HG03139 (cell line): ENCODE measurements around the gene RARG.
"Not testable (repeated sequence)": the region's sequence is repeated elsewhere in the genome, so short reads cannot be mapped to it uniquely, and the experiment has no call there.

ENCODE experiments used
- ATAC-seq: cut with Tn5 transposase; IDR thresholded peaks from one replicate; pipeline ENCODE4 v1.9.1; 2021; ENCODE audit not compliant: unreplicated experiment

The RARG gene

DNA sequence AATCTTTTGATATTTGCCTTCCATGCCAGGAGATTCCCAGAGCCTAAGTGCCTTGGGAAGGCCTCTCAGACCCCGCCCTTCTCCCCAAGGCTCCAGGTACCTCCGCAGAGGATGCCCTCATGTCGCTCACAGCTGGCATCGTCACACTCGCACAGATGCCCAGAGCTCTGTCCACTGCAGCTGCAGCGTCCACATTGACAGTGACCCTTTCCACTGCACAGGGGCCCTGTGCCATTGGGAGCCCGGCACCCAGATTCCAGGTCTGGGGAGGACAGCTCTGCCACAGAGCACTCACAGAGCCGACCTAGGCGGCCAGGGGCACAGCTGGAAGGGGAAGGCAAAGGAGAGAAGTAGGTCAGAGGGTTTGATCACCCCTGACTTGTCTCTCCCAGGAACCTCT, 39.0 kb downstream of the RARG start:
- ATAC-seq: no peak

- ATAC-seq: no peak
These were observed 39.4 kb downstream of the RARG start for GRCh38 chr12:53192531-53193021.

DNA sequence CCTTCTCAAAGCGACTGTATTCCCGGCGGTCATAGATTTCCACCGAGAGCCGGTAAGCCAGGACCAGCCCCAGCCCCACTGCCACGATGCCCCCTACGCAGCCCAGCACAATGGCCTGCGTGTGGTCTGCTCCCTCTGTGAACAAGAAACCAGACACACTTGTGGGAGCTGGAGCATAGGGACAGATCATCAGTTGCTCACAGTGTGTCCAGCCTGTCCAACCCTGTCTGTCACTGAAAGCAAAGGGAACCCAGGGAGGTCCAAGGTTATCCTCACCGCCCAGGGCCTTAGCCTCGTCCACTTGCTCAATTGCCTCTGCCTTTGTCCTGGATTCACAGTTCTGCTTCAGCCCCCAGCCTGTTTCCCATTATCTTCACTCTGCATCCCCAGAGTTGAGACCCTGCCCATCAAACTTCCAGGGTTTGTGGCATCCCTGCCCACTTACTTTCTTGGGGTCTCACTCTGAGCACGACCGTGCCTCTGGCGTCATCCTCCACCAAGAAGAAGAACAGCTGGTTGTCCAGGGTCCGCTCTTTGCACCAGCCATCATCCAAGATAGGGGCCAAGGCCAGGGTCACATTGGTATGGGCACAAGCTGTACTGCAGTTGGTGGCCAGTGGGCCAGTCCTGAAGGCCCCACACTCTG, 40.0 kb downstream of the RARG start:
- no peak for ATAC-seq

- ATAC-seq: no peak
These were observed 40.7 kb downstream of the RARG start for GRCh38 chr12:53191096-53191884.

DNA sequence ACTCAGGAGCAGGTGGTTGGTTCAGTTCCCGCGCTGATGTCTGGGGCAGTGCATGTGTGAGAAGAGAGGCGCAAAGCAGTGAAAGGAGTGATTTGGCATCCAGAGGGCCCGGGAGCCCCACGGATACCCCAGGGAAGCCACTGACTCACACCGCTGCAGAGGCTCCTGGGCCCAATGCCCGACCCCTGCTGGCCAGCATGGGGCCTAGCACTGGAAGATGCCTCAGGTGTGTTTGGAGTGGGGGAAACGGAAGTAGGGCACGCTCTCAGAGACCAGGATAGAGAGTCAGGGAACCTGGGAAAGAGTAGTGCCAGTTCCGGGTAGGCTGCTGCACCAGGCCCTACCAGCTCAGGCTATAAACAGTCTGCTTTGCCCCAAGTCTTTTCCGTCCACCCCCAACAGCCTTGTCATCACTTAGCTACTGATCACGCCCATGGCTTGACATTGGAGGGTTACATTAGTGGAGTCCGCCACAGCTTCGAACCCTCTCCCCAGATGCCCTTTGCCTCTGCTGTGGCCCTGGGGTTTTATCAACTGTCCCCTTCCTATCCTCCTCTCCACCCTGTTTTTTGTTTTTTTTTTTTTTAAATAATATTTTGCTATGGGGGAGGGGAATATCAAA, 41.8 kb downstream of the RARG start:
- no peak for ATAC-seq

DNA sequence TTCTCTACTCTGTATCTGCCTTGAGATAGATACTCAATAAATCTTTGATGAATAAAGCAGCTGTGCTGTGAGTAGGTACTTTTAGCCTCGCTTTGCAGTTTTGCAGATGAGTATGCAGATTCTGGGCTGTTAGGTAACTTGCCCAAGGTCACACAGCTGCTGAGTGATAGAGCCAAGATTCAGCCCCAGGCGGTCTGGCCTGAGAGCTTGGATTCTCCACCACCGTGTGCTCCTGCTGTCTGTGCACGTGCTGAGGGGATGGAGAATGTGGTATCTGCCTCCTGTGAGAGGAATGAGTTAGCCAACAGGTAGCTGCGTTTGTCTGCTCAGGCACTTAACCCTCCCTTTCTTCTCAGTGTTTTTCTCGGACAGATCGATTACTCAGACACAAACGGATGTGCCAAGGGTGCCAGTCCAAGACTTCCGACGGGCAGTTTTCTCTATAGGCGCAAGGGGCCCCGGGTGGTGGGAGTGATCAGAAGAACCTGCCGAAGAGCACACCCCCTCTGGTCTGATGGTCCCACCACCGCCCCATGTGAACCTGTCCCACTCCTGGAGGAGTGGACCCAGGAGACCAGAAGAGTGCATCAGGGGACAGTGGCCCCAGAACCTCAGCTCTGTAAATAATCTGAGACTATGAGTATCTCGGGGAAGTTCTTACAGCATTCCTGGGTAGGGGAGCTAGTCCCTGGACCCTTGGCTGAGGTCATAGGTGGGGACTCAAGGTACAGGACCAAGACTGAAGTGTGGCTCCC, 44.7 kb downstream of the RARG start:
- no peak for ATAC-seq

- no peak for ATAC-seq
These were observed 45.3 kb downstream of the RARG start for GRCh38 chr12:53186745-53187144.

DNA sequence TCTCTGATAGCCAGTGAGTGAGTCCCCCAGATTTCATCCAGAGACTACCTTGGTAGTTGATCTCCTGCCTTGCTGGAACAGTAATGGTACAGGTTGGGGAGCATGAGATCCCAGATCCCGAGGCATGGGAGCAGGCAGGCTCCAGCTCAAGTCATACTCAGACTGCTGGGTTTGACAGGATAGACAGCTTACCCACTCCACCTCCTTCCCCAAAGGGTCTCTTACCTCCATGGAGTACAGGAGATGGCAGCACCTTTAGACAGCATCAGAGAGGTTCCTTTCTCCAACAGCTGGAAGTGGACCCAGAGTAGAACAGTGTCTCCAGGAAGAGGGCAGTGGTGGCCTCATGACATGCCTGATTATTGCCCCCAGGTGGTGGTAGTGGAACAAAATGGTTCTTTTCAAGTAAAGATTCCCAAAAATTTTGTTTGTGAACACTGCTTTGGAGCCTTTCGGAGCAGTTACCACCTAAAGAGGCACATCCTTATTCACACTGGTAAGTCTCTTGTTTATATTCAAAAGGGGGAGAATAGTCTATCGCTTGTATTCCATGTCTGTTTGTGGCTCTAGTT, 46.3 kb downstream of the RARG start:
- ATAC-seq: no peak

- ATAC-seq: no peak
These were observed 47.2 kb downstream of the RARG start for GRCh38 chr12:53184828-53185227.

DNA sequence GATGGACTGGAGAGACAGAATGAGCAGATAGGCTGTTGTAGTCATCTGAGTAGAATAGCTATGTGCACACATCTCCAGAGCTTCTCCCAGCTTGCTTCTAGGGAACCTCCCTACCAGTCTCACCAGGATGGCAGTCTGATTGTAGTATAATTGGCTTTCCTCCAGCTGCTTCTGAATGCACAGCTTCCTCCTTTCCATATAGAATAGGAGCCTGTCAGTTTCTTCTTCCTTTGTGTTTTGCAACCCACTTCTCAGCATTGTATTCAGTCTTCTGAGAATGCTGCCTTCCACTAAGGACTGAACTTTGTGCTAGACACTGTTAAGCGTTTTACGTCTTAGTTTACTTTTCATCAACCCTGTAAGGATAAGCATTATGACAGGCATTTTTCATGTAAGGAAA, 49.1 kb downstream of the RARG start:
- ATAC-seq: no peak

- ATAC-seq: no peak
These were observed 50.1 kb downstream of the RARG start for GRCh38 chr12:53181935-53182334.

GRCh38 chr12:53180931-53181645, 50.9 kb downstream of the RARG start:
- ATAC-seq: peak; percentile 38

DNA sequence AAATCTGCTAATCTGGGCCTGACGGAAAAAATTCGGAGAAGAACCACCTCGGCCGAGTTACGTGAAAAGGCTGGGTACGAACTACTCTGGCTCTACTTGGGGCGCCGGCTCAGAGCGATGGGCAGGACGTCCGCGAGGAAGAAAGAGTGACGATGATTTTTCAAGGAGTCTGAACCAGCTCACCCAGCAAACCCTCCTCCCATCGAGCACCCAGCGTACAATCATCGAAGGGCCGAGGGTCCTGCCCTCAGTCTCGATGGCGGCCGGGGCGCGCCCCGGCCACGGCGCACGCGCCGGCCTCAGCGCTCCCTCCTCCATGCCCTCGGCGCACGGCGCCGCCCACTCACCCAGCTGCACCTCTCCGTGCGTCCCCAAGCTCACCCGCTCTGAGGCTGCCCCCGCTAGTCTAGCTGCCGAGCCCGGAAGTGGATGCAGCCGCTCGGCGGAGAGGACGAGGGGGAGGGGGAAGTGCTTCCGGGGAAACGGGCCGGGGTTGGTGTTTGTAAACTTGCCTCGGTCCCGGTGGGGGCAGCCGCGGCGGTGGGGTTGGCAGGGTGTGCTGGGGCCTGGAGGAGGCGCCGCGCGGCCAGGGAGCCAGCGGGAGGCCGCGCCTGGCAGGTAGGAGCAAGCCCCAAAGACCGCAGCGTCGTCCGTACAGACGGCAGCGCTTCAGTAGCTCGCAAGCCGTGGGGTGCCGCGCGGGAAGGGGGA, 51.6 kb downstream of the RARG start, which contains the start of the genes CSAD and ZNF740:
TSS of gene CSAD (minus strand) at position 706 of the 711 bp plus-strand sequence. CDS start 7,455 bp downstream, outside the sequence.
TSS of gene ZNF740 (plus strand) at position 503 of the 711 bp plus-strand sequence. CDS start 1,262 bp downstream, outside the sequence.
- peak; percentile 91 for ATAC-seq

GRCh38 chr12:53179687-53180219, 52.3 kb downstream of the RARG start:
- peak; percentile 12 for ATAC-seq

DNA sequence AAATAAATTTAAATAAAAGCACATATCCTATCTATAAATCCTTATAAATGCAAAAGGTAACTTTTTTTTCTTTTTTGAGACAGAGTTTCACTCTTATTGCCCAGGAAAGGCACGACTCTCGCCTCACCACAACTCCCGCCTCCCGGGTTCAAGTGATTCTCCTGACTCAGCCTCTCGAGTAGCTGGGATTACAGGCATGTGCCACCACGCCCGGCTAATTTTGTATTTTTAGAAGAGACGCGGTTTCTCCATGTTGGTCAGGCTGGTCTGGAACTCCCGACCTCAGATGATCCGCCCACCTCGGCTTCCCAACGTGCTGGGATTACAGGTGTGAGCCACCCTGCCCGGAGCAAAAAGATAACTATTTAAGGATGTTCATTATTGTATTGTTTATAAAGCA, 53.2 kb downstream of the RARG start:
- not testable (repeated sequence) for ATAC-seq

GRCh38 chr12:53177447-53177846, 54.6 kb downstream of the RARG start:
- ATAC-seq: not testable (repeated sequence)

GRCh38 chr12:53176750-53177149, 55.3 kb downstream of the RARG start:
- ATAC-seq: no peak

DNA sequence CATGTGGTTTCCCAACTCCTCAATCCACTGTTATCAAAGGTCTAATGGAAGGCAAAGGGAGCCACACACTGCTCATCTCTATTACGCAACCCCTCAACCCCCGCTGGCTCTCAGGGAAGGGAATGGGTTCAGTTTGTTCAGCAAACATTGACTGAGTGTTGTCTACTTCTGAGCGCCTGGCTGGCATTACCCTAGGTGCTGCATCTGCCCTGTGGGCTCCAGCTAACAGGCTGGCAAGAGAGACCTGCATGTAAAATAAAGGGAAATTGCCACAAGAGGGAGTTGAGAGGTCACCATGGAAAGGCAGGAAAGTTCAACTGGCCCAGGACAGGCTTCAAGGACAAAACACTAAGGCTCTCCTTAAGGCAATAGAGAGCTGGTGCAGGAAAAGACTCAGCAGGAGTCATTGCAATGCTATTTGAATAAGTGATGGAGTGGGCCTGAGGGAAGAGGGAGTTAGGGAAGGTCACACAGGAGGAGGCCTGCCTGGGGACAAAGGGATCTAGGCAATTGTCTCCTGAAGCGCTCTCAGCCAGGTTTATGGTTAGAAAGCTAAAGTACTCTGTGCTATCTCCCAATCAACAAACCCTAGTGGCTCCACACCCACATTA, 57.0 kb downstream of the RARG start:
- ATAC-seq: no peak
